Breast epithelium (tissue), 4 donors: ENCODE data around the gene TMTC3. TPM values are rescaled to one million over a fixed set of nuclear protein-coding genes. Genes with fewer than 3 reads are reported as not detected.

Source experiments
- DNase-seq, 2 donors: peaks; one replicate each; pipeline ENCODE4 v3.0.0-alpha.2; 2019; ENCODE audit warnings: low spot score in 2 of 2
- H3K27ac ChIP-seq, 2 donors: fragments of 200-600 bp; sonication (generic) in 1 of 2; one replicate each; pipeline ENCODE4 v1.5.1; 2016 to 2019; ENCODE audit warnings: mild to moderate bottlenecking in 1 of 2
- H3K27me3 ChIP-seq, 2 donors: fragments of 200-600 bp; sonication (generic) in 1 of 2; one replicate each; pipeline versions ENCODE4 v1.5.1 to v1.6.0; 2017 to 2019; ENCODE audit warnings: control low read depth in 1 of 2, mild to moderate bottlenecking in 1 of 2
- H3K36me3 ChIP-seq: fragments of 200-600 bp; one replicate; pipeline ENCODE4 v1.5.1; 2019
- H3K4me1 ChIP-seq, 2 donors: fragments of 200-600 bp; sonication (generic); one replicate each; pipeline ENCODE4 v1.5.1; 2016 to 2019; ENCODE audit warnings: control low read depth in 1 of 2
- H3K4me3 ChIP-seq, 3 donors: fragments of 200-600 bp; sonication (generic); 1 replicate in 2 of 3; 2 replicates in 1 of 3; pipeline ENCODE4 v1.5.1; 2016 to 2019; ENCODE audit warnings: mild to moderate bottlenecking in 3 of 3, moderate library complexity in 2 of 3
- H3K9me3 ChIP-seq, 2 donors: fragments of 200-600 bp; sonication (generic) in 1 of 2; one replicate each; pipeline ENCODE4 v1.5.1; 2016 to 2019; ENCODE audit warnings: control low read depth in 1 of 2
- POLR2A ChIP-seq: fragments of 450-650 bp; IDR thresholded peaks from one replicate; pipeline ENCODE4 v1.6.1; 2016; ENCODE audit warnings: antibody characterized with exemption, mild to moderate bottlenecking, moderate library complexity
- POLR2AphosphoS5 ChIP-seq, 3 donors: sonication (generic); formaldehyde crosslinking; IDR thresholded peaks; one replicate each; pipeline ENCODE4 v1.6.1; 2017; ENCODE audit warnings: antibody characterized with exemption in 3 of 3
- intact Hi-C: fragments of 100-400 bp; cut with DNase I; formaldehyde crosslinking; loops from one replicate; pipeline ENCODE4 v1.15.1; 2023; ENCODE audit warnings: low total_unique reads
- total RNA-seq, 3 donors: library from RNA; depleted of rRNA; stranded (reverse); fragments of >200 nt; gene quantifications; one replicate each; pipeline ENCODE4 v1.1.0, GENCODE V29; 2016
- TF ChIP-seq, protein P1 (sequence below), 3 donors: fragments of 450-650 bp; IDR thresholded peaks; one replicate each; pipeline ENCODE4 v1.5.1; 2016 to 2017; ENCODE audit warnings: antibody characterized with exemption in 3 of 3, mild to moderate bottlenecking in 3 of 3, moderate library complexity in 3 of 3

TMTC3 gene
- total RNA-seq, 3 donors from 2014 or later = 14.7 to 20.6 (median 20.2) TPM

DNA sequence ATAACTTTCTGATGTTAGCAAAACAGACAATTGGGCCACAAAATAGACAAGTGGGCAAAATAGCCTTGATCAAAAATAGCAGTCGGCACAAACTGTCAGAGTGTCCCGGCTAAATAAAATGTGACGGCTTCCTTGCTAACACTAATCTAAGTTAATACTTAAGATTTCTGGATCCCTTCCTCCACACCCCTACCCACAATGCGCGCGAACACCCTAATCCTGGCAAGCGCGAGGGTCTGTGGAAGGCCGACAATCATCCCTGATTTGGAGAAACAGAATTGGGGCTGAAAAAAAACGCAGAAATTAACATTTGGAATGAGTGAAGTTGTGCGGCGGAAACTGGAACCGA, 708 bp upstream of the TMTC3 start:
- TF ChIP-seq POLR2AphosphoS5 (IDR thresholded peaks at IDR 0.05) (no peak), POLR2A (no peak)
- TF ChIP-seq, protein P1, sequence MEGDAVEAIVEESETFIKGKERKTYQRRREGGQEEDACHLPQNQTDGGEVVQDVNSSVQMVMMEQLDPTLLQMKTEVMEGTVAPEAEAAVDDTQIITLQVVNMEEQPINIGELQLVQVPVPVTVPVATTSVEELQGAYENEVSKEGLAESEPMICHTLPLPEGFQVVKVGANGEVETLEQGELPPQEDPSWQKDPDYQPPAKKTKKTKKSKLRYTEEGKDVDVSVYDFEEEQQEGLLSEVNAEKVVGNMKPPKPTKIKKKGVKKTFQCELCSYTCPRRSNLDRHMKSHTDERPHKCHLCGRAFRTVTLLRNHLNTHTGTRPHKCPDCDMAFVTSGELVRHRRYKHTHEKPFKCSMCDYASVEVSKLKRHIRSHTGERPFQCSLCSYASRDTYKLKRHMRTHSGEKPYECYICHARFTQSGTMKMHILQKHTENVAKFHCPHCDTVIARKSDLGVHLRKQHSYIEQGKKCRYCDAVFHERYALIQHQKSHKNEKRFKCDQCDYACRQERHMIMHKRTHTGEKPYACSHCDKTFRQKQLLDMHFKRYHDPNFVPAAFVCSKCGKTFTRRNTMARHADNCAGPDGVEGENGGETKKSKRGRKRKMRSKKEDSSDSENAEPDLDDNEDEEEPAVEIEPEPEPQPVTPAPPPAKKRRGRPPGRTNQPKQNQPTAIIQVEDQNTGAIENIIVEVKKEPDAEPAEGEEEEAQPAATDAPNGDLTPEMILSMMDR (IDR thresholded peaks at IDR 0.05) = no peak
- H3K9me3 ChIP-seq = no peaks in the 10 kb centered on the region
- no peak for DNase-seq
- H3K4me3 ChIP-seq = peak overlapping the region; percentile 59 to 86 (median 66)
- H3K27ac ChIP-seq = peak overlapping the region; percentile 86 to 89
- intact Hi-C loops = no loop called here
- peaks cover 6% of the 10 kb centered on the region for H3K36me3 ChIP-seq
- no peaks in the 10 kb centered on the region for H3K27me3 ChIP-seq
- peaks cover 0 to 8% of the 10 kb centered on the region in 2 donors for H3K4me1 ChIP-seq

DNA sequence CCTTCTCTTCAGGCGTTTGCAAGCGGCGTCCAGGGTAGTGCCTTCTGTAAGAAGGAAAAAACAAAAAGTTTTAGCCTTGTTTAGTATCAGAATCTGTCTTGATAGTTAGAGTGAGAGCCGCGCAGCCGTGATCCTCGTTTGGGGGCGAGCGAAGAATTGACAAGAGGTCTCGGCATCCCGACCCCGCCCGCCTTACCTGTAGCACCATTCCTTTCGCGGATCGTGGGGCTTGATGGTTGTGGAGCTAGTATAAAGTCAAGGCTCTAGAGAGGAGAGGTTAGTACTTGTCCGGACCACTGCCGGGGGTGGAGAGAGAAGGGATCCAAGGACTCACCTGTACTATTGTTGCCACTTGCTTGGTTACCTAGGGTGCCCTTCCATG, 494 bp downstream of the TMTC3 start:
- Histone ChIP-seq H3K27ac (peak overlapping the region; percentile 86 to 89), H3K36me3 (peaks cover 6% of the 10 kb centered on the region), H3K9me3 (no peaks in the 10 kb centered on the region), H3K4me3 (peak overlapping the region; percentile 59 to 86 (median 66)), H3K27me3 (no peaks in the 10 kb centered on the region), H3K4me1 (peaks cover 0 to 8% of the 10 kb centered on the region in 2 donors)
- DNase-seq = peak in 1 of 2 donors; percentile 52
- no peak for TF ChIP-seq POLR2AphosphoS5 (IDR thresholded peaks at IDR 0.05)
- intact Hi-C loops = no loop called here

DNA sequence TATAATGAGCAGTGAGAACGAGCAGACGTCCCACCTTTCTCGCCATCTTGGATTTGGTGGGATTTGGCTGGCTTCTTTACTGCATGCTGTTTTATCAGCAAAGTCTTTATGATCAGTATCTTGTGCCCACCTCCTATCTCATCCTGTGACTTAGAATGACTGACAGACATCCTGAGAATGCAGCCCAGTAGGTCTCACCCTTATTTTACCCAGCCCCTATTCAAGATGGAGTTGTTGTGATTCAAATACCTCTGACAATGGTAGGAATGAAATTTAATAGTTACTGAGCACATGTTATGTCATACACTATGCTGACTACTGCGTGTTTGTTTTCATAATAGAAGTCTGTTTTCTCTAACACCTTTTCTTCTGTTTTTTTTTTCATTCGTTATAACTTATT, 1.9 kb downstream of the TMTC3 start:
- intact Hi-C loops = no loop called here
- H3K4me3 ChIP-seq = no peak overlapping the region
- H3K4me1 ChIP-seq = peaks cover 0 to 8% of the 10 kb centered on the region in 2 donors
- no peaks in the 10 kb centered on the region for H3K9me3 ChIP-seq
- DNase-seq = no peak
- no peak overlapping the region for H3K27ac ChIP-seq
- TF ChIP-seq, protein P1 (IDR thresholded peaks at IDR 0.05) = no peak
- no peak for TF ChIP-seq POLR2AphosphoS5 (IDR thresholded peaks at IDR 0.05)
- TF ChIP-seq POLR2A = no peak
- H3K27me3 ChIP-seq = no peaks in the 10 kb centered on the region
- H3K36me3 ChIP-seq = peaks cover 3% of the 10 kb centered on the region

DNA sequence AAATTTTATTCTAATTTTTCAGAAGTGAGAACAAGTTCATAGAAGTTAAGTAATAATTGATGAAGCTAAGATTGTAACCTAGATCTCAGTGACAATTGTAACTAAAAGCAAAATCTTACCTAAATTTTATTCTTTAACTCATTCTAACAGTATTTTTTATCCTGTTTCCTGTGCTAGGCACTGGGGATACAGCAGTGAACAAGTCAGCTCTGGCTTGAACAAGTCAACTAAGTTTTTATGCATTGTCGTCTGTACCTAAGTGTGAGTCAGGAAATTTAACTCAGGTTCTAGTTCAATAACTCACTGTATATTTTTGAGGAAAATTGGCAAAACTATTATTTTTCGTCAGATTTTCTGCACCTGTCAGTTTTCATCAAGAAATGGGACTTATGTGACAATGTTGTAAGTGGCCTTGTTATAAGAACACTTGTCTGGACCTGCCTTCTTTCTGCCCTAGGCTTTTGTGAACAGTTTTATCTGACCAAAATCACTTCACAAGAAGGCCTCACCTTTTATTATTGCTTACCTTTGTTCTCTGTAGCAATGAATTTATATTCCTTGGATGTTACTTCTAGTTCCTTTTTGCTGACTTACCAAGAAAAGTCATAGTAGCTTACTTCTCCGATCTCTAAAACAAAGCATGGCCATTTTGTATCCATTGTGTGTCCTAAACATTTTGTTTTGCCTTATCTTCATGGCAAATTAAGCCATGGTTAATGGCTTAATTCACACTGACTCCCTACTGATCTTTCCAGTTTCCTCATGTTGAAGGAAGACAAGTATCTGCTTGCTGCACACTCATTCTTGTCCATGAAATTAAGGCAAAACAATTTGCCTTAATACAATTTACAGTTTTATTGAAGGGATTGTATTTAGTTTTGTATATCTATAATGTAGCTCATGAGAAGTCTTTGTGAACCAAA, 2.7 kb downstream of the TMTC3 start:
- Histone ChIP-seq H3K9me3 (no peaks in the 10 kb centered on the region), H3K36me3 (no peaks in the 10 kb centered on the region), H3K4me3 (no peak overlapping the region), H3K27ac (no peak overlapping the region), H3K4me1 (peaks cover 0 to 8% of the 10 kb centered on the region in 2 donors), H3K27me3 (no peaks in the 10 kb centered on the region)
- TF ChIP-seq POLR2AphosphoS5 (IDR thresholded peaks at IDR 0.05) (no peak), POLR2A (no peak)
- TF ChIP-seq, protein P1 (IDR thresholded peaks at IDR 0.05) = no peak
- intact Hi-C loops = no loop called here
- DNase-seq = no peak

DNA sequence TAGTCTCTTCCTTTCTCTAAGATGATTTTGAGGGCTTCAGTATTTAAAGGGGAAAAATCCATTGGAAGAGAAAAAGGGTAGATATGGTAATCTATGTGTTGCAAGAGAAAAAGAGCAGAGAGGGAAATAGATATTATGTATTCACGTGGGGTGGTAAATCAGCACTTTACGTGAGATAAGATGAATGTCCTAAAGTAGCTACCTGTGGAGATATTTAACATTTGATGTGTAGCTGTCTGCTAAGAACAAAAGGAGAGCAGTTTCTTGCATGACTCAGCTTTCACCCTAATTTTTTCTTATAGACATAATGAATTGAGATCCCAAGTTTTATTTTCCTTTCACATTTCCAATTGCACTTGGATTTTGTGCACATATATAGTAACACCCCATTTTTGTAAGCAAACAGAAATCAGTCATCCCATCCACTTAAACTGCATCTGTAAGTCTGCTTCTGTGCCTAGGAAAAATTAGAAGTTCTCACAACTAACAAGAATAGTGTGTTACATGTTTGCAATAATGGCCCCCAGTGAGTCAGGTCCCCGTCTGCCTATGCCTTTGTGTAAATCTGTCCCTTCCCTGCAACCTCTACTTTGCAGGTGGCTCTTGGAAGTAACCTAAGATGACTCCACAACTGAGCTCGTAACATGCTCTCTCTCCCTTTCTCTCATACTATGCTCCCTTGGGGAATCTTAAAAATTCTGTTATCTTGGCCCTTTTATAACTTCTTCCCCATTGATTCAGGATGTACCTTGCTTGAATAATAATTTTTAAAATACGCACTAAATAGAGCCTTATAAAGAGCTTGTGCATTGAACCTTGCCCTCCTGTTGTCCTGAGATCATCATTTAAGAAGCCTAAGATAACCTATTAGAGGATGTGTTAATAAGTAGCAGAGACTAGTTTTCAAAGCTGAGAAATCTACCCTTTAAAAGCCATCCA, 3.7 kb downstream of the TMTC3 start:
- no peaks in the 10 kb centered on the region for H3K9me3 ChIP-seq
- peaks cover 0 to 8% of the 10 kb centered on the region in 2 donors for H3K4me1 ChIP-seq
- intact Hi-C loops = no loop called here

More for the DNA sequence above, 3.7 kb downstream of the TMTC3 start:
- Histone ChIP-seq H3K36me3 (no peaks in the 10 kb centered on the region), H3K27me3 (no peaks in the 10 kb centered on the region), H3K4me3 (no peak overlapping the region), H3K27ac (no peak overlapping the region)
- TF ChIP-seq POLR2AphosphoS5 (IDR thresholded peaks at IDR 0.05) = no peak
- TF ChIP-seq, protein P1 (IDR thresholded peaks at IDR 0.05) = no peak
- no peak for TF ChIP-seq POLR2A
- DNase-seq = no peak
